ENCODE measurements around the gene LEMD3.
A peak's percentile ranks its signal among the peaks of the same experiment; 100 is the strongest.

The LEMD3 gene

DNA sequence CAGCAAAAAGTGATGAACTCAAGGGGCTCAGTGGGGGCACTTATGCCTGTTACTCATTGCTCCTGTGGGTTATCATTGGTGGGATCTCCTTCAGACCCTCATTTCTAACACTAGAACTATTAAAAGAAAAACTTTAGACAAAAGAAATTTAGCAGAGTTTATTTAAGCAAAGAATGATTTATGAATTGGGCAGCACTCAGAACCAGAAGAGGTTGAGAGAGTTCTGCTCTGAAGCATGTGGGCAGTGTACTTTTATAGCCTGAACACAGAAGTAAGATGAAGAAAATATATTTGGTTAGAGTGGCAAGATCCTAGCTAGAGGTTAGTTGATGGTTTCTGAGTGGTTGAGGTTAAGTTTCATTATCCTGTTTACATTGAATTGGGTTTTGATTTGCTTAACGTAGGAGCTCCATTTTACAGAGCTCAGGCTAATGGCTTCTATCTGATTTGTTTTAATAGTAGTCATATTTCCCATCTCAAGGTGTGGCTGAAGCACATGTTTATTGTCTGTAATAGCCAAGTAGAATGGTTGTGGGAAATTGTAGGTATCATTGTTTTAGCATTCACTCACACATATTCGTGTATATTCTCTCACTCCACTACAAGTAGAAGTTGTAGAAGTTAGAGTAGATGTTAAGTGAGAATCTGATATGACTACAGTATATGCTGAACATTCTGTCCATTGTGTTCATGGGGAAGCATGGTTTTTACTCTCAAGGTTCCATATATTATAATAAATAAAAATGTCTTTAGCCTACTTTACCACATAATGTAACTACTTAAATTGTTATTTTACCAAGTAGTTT, 27.6 kb downstream of the LEMD3 start:
- CTCF ChIA-PET, result no interaction called here

DNA sequence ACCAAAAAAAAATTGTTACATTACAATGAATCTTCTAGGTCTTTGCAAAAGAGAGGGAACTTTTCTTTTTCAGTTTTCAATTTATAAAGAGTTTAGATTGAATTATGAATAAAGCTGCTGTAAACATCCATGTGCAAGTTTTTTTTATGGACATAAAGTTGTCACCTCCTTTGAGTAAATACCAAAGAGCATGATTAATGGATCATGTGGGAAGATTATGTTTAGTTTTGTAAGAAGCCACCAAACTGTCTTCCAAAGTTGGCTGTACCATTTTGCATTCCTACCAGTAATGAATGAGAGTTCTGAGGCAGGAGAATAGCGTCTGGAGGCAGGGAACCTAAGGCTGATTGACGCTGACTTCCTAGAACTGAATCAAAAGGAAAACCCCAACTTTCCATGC, 30.2 kb downstream of the LEMD3 start:
- Histone ChIP-seq H3K4me3 (ENCODE audit: low read depth, low read length) (no peak overlapping the region), H3K4me1 (ENCODE audit: control insufficient read depth, insufficient read depth, low read length) (peaks cover 4% of the 10 kb centered on the region; the same call in 1 of the 2 replicates), H3K36me3 (ENCODE audit: control insufficient read depth in 2 of 2, insufficient read depth in 1 of 2, low read length in 2 of 2) (peaks cover 0 to 3% of the 10 kb centered on the region in 2 experiments; a peak in 1 of 3 replicates), H3K9me3 (ENCODE audit: control insufficient read depth, insufficient read depth, low read depth, low read length) (no peaks in the 10 kb centered on the region), H3K27ac (ENCODE audit: extremely low read depth, low read depth, low read length) (no peak overlapping the region)
- POLR2A ChIA-PET, result no interaction called here
- no peak for TF ChIP-seq ZBTB48 (tag by site-specific recombination; IDR thresholded peaks at IDR 0.05)
- TF ChIP-seq, protein P1, sequence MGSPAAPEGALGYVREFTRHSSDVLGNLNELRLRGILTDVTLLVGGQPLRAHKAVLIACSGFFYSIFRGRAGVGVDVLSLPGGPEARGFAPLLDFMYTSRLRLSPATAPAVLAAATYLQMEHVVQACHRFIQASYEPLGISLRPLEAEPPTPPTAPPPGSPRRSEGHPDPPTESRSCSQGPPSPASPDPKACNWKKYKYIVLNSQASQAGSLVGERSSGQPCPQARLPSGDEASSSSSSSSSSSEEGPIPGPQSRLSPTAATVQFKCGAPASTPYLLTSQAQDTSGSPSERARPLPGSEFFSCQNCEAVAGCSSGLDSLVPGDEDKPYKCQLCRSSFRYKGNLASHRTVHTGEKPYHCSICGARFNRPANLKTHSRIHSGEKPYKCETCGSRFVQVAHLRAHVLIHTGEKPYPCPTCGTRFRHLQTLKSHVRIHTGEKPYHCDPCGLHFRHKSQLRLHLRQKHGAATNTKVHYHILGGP (tag by site-specific recombination; IDR thresholded peaks at IDR 0.05), result no peak
- no peak for TF ChIP-seq ZNF350 (tag by site-specific recombination; IDR thresholded peaks at IDR 0.05)
- TF ChIP-seq ZNF596 (tag by site-specific recombination; IDR thresholded peaks at IDR 0.05), result no peak
- no peak for TF ChIP-seq OSR2 (tag by site-specific recombination; IDR thresholded peaks at IDR 0.05)
- no peak for TF ChIP-seq ZNF621 (tag by site-specific recombination; IDR thresholded peaks at IDR 0.05)
- TF ChIP-seq SP7 (tag by site-specific recombination; IDR thresholded peaks at IDR 0.05), result no peak
- TF ChIP-seq ZNF366 (tag by site-specific recombination; conservative IDR thresholded peaks at IDR 0.05), result no peak
- no peak for TF ChIP-seq ZNF600 (tag by site-specific recombination; IDR thresholded peaks at IDR 0.05)
- TF ChIP-seq, protein P2, sequence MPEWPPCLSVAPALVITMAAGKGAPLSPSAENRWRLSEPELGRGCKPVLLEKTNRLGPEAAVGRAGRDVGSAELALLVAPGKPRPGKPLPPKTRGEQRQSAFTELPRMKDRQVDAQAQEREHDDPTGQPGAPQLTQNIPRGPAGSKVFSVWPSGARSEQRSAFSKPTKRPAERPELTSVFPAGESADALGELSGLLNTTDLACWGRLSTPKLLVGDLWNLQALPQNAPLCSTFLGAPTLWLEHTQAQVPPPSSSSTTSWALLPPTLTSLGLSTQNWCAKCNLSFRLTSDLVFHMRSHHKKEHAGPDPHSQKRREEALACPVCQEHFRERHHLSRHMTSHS (tag by site-specific recombination; IDR thresholded peaks at IDR 0.05), result no peak
- TF ChIP-seq SETDB1 (IDR thresholded peaks at IDR 0.05; ENCODE audit: insufficient read length, low read length), result no peak
- TF ChIP-seq ZNF266 (tag by site-specific recombination; IDR thresholded peaks at IDR 0.05; ENCODE audit: low read depth), result no peak
- TF ChIP-seq ZNF324 (tag by site-specific recombination; IDR thresholded peaks at IDR 0.05), result no peak
- TF ChIP-seq ZNF24 (tag by site-specific recombination; IDR thresholded peaks at IDR 0.05), result no peak
- TF ChIP-seq GLIS2 (tag by site-specific recombination; IDR thresholded peaks at IDR 0.05), result no peak
- no peak for TF ChIP-seq ZNF248 (tag by site-specific recombination; IDR thresholded peaks at IDR 0.05)
- no peak for TF ChIP-seq ZNF48 (tag by site-specific recombination; IDR thresholded peaks at IDR 0.05)
- CTCF ChIA-PET, result no interaction called here

More for the DNA sequence above, 27.6 kb downstream of the LEMD3 start:
- Histone ChIP-seq H3K36me3 (ENCODE audit: control insufficient read depth in 2 of 2, insufficient read depth in 1 of 2, low read length in 2 of 2) (peaks cover 0 to 3% of the 10 kb centered on the region in 2 experiments; a peak in 1 of 3 replicates), H3K27ac (ENCODE audit: extremely low read depth, low read depth, low read length) (no peak overlapping the region), H3K4me3 (ENCODE audit: low read depth, low read length) (no peak overlapping the region), H3K4me1 (ENCODE audit: control insufficient read depth, insufficient read depth, low read length) (peaks cover 19% of the 10 kb centered on the region), H3K9me3 (ENCODE audit: control insufficient read depth, insufficient read depth, low read depth, low read length) (no peaks in the 10 kb centered on the region)
- POLR2A ChIA-PET, result no interaction called here
- TF ChIP-seq SCRT1 (tag by site-specific recombination; IDR thresholded peaks at IDR 0.05; ENCODE audit: borderline replicate concordance) (no peak), ZNF48 (tag by site-specific recombination; IDR thresholded peaks at IDR 0.05) (no peak), ZNF366 (tag by site-specific recombination; conservative IDR thresholded peaks at IDR 0.05) (no peak), ZFP37 (tag by site-specific recombination; IDR thresholded peaks at IDR 0.05) (no peak), GFI1B (tag by site-specific recombination; IDR thresholded peaks at IDR 0.05) (peak; percentile 76), SETDB1 (IDR thresholded peaks at IDR 0.05; ENCODE audit: insufficient read length, low read length) (peak; percentile 53), ZNF549 (tag by site-specific recombination; IDR thresholded peaks at IDR 0.05) (peak; percentile 99), ZNF548 (tag by site-specific recombination; IDR thresholded peaks at IDR 0.05) (no peak)

All from HEK293 (cell line).